NCI-H146 treated with DMSO at 0.1 percent for 48 hours (cell line): ENCODE measurements around the gene HPCAL4.

Experiments
- DNase-seq: peaks from one replicate; lab custom pipeline; 2025; ENCODE audit not compliant: unreplicated experiment; lab: John Stamatoyannopoulos, UW

HPCAL4 gene

DNA sequence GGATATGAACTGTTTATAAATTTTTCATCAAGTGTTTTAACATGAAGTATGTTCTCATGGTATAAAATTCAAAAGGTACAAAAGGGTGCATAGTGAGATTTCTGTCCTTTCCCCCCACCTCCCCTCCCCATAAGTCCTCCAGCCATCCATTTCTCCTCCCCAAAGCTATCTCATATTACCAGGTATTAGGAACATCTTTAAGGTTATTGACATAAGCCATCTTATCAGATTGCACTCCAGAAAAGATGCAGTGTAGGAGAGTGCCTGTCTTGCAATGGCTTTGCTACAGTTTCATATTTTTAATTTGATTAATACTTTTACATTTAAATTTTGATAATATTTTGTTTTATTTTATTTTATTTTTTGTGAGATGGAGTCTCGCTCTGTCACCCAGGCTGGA lies 13.5 kb upstream of the HPCAL4 start:
- DNase-seq, result no peak

DNA sequence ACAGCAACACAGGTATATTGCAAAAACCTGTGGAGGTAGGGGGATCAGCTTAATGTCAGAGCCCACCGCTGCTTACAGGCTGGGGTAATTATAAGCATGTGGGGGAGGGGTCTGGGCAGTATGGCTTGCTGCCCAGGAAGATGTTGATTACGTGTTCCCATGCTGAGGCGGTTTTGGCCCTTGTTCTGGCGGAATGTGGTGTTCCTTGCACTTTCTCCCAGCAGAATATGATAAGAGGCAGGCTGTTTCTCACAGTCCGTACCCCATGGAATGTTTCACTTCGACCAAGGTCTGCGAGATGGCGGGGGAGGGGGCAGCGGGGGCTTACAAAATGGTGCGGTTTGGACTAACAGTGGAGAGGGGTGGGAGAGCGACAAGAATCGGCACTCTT lies 9.8 kb upstream of the HPCAL4 start:
- DNase-seq, result no peak

DNA sequence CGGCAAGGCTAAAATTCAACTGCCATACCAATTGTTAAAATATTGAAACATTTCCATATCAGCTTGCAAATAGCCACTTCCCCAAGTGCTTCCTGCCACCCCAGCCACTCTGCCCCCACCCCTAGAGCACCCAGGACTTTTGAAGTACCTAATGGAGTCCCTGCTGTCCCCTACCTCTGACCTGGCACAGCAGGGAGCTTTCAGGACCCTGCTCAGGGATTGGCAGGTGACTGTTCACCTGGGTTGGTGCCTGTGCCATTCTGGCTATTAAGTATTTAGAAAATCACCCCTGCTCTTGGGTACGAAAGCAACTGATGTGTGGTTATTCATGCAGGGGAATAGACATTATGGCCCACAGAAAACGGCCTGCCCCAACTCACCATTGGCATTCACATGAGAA lies 9.1 kb upstream of the HPCAL4 start:
- no peak for DNase-seq

DNA sequence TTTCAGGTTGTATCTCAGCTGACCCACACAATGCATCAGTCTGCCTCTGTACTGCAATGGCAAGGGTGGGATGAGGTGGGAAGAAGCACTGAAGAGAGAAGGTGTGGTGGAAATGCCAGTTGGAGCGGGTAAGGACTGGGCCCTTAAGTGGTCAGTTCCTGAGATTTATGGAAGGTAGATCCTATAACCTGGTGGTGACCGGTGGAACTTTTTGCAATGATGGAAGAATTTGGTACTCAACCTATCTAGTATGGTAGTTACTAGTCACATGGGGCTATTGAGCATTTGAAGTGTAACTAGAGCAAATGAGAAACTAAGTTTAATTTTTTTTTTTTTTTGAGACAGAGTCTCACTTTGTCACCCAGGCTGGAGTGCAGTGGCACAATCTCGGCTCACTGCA lies 8.2 kb upstream of the HPCAL4 start:
- DNase-seq, result no peak

DNA sequence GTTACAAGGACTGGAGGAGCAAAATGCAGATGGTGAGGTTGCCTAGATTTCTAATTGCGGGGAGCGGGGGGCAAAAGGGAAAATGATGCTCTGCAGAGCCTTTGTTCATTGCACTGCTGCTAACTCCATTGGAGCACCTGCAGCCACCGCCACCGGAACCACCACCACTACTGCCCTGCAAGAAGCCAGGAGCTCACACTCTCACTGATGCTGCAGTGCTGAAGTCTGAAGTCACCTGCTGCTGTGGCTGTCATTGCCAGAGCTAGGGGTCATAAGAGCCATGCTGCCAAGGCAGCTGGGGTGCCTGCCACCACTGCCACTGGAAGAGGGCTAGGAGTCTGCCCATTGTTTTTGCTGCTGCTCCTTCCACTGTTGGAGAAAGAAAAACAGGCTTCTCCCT lies 7.3 kb upstream of the HPCAL4 start:
- no peak for DNase-seq

DNA sequence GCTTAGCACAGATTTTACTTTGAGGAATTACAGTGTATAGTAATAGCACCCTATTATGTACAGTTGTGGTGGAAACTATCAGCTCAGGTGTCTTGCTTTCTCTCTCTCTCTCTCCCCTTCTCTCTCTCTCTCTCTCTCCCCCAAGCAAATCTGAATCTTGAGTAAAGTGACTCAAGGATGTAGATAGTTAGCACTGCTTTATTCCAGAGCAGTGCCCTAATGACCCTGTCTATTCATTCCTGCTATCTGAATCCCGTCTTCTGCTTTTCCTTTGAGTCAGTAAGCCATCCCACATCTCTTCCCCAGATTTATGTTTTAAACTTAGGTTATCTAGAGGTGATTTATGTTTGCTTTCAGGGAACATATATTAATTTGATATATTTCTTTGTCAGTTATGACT lies 5.2 kb upstream of the HPCAL4 start:
- DNase-seq, result no peak

DNA sequence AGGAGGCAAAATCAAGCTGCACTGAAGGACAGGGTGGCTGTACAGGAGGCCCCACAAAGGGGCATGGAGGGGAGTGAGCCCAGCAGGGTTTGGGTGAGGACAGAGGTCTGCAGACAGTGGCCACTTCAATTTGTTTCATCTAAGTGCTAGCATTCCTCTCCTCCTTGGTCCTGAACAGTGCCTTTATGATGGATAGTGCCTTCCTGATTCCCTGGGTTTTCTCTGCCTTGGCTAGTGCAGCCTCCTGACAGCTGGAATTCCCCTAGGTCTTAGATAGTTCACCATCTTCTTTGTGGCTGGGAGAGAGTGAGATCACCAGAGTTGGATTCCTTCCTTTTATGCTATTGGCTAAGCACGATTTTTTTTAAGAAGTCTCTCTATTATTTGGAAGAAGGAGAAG lies 3.8 kb upstream of the HPCAL4 start:
- no peak for DNase-seq

DNA sequence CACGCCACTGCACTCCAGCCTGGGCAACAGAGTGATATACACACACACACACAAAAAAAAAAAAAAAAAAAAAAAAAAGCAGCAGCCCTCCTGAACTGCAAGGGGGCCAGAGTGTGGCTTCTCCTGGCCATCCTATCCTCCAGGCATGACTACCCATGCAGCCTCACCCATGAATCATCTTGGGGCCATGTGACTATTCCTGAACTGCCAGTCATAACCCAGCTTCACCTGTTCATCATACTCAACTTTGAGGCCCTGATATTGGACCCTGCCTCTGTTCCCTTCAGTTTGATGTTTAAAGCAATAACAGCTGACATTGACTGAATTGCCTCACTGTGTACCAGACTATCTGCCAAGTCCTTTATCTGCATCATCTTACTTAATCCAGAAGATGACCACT lies 2.8 kb upstream of the HPCAL4 start:
- no peak for DNase-seq

DNA sequence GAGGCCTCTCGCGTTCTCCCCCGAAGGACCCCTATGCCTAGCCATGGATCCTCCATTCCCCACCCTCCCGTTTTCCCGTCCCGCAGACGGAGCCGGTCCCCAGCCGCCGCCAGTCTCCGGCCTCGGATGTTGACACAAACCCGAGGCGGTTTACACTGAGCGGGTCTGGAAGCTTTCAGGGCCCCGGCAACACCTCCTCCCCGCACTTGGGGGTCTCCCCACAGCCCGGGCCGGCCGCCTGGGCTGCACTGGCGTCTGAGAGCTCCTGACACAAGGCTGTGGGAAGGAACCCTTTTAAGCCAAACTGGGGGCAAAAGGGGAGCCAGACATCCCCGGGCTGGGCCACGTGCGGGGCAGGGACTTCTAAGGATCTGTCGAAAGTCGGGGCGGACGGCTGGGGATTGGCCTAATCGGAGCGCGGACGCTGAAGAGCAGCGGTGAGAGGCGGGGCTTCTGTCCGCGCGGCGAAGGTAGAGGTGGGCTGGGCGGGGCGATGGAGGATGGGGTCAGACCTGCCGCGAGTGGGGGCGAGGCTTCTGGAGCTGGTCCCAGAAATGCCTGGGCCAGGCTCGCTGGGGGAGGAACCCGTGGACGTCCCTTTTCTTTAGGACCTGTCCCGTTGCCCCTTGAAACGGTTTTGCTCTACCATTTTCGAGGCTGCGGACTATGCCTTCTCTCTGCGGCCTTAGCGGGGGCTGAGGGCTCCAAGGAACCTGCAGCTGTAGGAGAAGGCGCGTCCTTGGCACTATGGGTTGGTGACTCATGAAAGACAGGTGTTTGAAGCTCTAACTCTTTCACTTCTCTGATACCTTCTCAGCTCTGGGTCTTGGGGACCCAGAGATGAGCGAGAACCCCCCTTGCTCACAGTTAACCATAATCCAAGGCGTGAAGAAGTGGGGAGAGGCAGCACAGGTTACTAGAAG lies 1.2 kb upstream of the HPCAL4 start:
- DNase-seq, result no peak

DNA sequence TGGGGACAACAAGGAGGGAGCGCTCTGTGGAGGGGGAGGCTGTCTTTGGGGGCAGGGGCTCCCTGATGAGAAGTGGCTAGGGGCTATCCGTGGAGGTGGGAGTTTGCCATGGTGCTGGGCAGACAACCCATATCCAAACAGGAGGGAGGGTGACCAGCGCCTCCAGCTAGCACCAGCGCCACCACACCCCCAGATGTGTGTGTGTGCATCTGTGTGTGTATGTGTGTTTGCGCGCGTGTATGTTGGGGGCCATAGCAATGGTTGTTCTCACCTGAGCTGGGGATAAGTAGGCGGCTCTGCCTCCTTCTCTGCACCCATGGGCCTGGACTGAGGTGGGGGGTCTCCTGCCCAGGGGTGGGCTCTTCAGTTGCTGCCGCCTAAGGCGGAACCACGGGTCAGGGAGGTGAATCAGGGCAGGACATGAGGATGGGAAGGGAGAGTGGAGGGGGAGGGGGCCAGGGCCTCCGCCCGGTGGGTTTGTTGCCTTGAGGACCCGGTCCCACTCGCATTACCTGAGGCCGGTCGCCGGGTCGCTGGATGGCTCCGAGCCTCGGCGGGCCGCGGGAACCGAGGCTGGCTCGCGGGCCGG lies 345 bp downstream of the HPCAL4 start:
- no peak for DNase-seq

DNA sequence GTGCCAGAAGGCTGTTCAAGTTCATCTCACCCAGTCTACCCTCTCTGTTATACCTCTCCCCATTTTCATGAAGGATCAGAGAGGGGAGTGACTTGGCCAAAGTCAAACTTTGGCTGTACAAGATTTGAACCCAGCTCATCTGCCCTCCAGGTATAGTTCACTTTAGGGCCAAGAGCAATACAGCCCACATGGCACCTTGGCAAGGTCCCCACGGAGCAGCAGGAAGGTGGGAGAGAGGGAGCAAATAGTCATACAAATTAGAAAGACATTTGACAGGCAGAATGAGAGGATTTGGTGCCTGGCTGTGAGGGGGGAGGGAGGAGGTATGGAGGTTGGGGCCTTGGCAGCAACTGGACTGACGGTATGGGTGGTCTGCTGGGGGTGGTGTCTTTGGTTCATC lies 1.0 kb downstream of the HPCAL4 start:
- no peak for DNase-seq

DNA sequence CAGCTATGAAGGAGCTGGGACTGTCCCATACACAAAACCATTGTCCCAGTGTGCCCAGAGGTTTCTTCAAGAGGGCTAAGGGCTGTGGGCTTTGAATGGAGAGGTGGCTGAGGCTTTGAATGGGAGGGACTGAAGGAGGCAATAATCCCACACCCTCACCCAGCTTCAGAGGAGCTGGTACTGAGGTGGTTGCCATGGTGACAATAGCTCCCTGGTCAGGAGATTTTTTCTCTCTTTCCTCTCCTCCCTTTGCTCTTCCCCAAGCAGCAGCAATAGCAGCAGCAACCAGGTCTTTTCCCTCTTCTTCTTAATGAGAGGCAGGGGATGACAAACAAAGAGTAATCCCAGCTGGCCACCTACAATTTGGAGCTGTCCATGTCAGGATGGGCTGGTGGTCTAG lies 1.6 kb downstream of the HPCAL4 start:
- no peak for DNase-seq

DNA sequence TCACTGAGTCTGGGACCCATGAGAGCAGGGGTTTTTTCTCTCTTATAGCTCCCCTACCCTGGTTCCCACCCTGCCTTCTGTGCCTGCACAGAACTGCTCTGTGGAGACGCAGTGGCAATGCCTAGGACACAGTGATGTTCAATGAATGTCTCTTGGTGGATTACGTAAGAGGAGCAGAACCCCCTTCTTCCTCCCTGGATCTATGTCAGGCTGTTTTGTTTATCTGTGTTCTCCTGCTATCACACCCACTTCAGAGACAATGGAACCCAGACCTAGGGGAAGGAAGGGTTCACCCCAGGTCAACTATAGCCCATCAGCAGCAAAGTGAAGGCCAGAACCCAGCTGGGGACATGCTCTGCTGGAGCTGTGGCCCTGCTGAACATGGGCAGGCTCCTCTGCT lies 2.0 kb downstream of the HPCAL4 start:
- no peak for DNase-seq

DNA sequence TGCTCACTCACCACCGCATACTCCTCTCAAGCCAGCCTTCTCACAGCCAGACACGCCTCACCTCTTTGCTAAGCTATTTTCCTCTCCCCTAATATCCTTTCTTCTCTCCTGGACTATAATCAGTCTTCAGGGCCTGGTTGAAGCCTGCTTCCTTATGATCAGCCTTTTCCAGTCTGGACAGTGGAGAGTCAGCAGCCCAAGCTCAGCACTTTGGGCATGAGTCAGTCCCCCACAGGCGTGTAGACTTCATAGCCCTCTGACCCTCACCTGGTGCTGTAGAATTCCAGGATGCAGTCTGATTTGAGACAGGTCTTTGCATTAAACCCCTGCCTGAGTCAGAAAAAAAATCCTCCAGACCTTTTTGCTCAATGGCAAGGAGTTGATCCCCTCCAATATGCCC lies 2.5 kb downstream of the HPCAL4 start:
- no peak for DNase-seq

DNA sequence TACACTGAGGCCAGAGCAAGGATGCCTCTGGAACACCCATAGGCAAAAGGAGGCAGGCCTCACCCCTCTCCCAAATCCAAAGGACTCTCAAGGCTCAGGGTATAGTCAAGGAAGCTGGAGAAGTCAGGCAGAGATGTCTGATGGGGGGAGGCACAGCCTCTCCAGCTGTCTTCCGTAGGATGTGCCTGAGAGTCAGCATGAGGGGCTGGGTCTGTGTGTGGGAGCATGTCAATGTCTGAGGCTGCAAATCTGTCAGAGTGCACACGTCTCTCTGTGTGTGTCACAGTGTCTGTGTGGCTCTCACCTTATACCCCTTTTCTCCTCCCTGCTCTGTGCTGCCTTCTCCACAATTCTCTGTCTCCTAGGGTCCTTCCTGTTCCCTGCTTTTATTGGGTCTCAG lies 4.0 kb downstream of the HPCAL4 start:
- no peak for DNase-seq

DNA sequence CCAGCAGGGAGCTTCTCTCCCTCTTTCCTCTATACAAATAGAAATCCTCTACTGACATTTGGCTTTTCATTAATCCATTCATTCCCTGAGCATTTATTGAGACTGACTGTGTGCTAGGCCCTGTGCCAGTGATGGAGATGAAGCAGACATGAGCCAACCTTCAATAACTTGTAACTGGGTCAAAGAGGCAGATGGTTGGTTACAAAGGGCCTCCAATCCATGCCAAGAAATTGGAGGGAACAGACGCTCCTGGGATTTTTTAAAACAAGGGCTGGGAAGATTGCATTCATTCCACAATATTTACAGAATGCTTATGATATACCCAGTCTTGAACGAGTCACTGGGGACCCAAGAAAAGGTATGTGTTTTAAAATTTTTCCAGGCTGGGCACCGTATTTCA lies 6.2 kb downstream of the HPCAL4 start:
- no peak for DNase-seq

DNA sequence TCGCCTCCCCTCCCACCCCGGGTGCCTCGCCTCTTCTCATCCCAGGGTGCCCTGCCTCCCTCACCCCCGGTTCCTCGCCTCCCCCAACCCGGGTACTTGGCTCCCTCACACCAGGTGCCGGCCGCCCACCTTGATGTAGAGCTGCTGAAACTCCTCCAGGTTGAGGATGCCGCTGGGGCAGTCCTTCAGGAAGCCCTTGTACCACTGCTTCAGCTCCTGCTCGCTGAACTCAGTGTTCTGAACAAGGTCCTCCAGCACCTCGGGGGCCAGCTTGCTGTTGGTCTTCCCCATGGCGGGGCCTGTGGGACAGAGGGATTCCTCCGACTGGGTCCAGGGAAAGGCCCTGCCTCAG lies 6.9 kb downstream of the HPCAL4 start:
- DNase-seq, result no peak

DNA sequence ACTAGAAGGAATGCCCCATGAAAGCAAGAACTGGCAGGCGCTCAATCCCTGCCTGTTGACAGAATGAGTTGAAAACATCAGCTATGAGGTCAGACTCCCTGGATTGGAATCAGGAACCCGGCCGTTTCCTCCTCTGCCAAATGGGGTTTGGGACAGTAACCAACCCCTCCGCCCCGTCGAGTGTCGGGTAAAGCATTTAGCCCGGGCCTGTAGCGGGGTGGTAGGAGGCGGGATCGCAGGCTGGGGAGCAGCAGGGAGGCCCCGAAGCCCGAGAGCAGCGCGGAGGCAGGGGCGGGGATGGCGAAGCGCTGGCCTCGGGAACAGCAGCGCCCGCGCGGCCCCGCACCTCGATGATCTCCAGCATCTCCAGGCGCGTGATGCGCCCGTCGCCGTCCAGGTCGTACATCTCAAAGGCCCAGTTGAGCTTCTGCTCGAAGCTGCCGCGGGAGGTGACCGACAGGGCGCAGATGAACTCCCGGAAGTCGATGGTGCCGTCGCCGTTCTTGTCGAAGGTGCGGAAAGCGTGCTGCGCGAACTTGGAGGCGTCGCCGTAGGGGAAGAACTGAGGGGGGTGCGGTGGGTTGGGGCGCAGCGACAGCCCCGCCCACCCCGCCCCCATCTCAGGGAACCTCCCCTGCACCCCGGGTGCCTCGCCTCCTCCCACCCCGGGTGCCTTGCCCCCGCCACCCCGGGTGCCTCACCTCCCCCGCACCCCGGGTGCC lies 7.5 kb downstream of the HPCAL4 start:
- DNase-seq, result no peak

DNA sequence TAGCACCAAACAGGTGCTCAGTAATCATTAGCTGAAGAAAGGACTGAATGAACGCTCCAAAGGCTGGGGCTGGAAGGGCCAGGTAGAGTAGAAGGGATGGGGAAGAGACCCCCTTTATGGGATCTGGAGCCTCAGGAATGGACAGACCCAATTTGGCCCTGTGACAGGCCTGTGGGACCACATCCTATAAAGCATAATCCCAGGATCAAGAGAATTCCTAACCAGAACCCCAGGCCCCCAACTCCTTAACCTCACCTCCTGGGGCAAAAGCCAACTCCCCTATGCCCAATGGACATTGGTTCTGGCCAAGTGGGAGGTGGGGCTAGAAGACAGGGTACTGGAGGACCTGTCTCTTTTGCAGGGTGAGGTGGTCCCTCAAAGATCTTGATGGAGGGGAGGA lies 9.2 kb downstream of the HPCAL4 start:
- DNase-seq, result no peak

DNA sequence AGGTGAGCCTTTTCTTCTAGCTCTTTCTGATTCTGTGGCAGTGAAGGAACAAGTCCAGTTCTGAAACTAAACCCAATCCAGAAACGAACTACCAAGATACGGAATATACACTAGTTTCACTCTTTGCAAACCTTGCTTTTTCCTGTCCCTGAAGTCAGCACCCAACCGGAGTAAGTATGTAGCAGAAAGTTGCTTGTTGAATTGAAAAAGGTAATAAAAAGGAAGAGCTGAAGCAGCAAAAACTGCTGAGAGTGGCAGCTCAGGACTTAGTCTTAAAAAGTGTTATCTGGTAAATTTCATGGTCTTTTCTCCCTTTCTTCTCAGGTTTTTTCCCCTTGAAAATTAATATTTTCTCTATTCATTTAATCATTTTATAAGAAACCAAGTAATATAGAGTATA lies 9.9 kb downstream of the HPCAL4 start:
- no peak for DNase-seq

DNA sequence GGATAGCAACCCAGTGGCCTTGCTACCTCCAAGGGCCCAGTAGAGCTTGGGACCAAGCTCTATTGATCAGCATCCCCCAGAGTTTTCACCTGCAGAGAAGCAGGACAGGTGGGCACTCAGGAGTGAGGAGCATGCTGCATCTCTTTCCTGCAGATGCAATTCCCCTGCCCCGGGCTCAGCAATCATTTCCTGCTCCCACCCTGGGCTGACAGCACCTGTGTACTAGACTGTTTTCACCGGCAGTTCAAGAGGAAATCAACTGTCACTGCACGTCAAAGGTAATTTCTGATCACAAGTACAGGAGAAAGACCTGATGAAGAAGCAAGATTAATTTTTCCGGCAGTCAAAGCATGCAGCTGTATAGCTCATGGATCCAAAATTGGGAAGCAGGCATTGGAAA lies 10.5 kb downstream of the HPCAL4 start:
- no peak for DNase-seq

DNA sequence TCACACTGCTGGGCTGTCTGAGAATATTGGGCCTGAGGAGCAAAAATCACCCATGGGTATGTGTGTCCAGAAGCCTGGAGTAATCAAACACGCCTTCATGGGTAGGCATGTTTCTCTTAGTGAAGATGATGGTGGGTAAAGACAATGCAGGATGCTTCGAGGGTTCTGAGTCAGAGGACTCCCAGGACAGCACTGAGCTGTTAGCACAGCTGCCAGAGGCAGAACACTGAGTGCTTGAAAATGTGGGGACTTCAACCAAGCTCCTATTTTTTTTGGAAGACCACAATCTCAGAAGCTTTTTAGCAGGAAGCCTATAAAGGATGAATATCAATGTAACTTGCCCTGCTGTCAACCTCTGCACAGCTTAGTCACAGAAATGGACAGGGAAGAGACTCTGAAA lies 11.4 kb downstream of the HPCAL4 start:
- DNase-seq, result no peak
